SK-N-SH treated with all-trans-retinoic acid at 6 μM for 48 hours (cell line): ENCODE data around the gene CPNE5.

ENCODE experiments used
- ATAC-seq: fragments of 200-7000 bp; cut with Tn5 transposase; 3 replicates; pipeline ENCODE4 v1.9.1; 2020; ENCODE audit warnings: mild to moderate bottlenecking, moderate library complexity
- BACH2 ChIP-seq: fragments of 250-450 bp; sonication (Bioruptor Pico); IDR thresholded peaks from 2 replicates; pipeline ENCODE4 v1.9.0; 2021; ENCODE audit warnings: mild to moderate bottlenecking, borderline replicate concordance
- CSDC2 ChIP-seq: fragments of 250-450 bp; sonication (Bioruptor Pico); IDR thresholded peaks from 2 replicates; pipeline ENCODE4 v1.5.0; 2020; ENCODE audit warnings: mild to moderate bottlenecking, moderate library complexity
- CSRNP3 ChIP-seq: fragments of 250-450 bp; sonication (Bioruptor Pico); IDR thresholded peaks from 2 replicates; pipeline ENCODE4 v1.5.1; 2021; ENCODE audit warnings: mild to moderate bottlenecking, moderate library complexity
- ESRRG ChIP-seq: fragments of 250-450 bp; sonication (Bioruptor Pico); IDR thresholded peaks from 2 replicates; pipeline ENCODE4 v1.6.1; 2021; ENCODE audit warnings: mild to moderate bottlenecking
- GLIS3 ChIP-seq: fragments of 250-450 bp; sonication (Bioruptor Pico); IDR thresholded peaks from 2 replicates; pipeline ENCODE4 v1.5.0; 2020; ENCODE audit warnings: mild to moderate bottlenecking, moderate library complexity
- ISL1 ChIP-seq: fragments of 250-450 bp; sonication (Bioruptor Pico); IDR thresholded peaks from 2 replicates; pipeline ENCODE4 v2.1.2; 2022; ENCODE audit warnings: mild to moderate bottlenecking, moderate library complexity
- OSR1 ChIP-seq: fragments of 250-450 bp; sonication (Bioruptor Pico); IDR thresholded peaks from 2 replicates; pipeline ENCODE4 v1.8.0; 2022; ENCODE audit warnings: moderate library complexity, mild to moderate bottlenecking, inconsistent platforms
- PATZ1 ChIP-seq: fragments of 250-450 bp; sonication (Bioruptor Pico); IDR thresholded peaks from 2 replicates; pipeline ENCODE4 v1.8.0; 2020; ENCODE audit warnings: mild to moderate bottlenecking, moderate library complexity, borderline replicate concordance
- POU6F1 ChIP-seq: fragments of 250-450 bp; sonication (Bioruptor Pico); IDR thresholded peaks from 2 replicates; pipeline ENCODE4 v1.8.0; 2021; ENCODE audit warnings: low read depth, mild to moderate bottlenecking, moderate library complexity, borderline replicate concordance
- PPARA ChIP-seq: fragments of 250-450 bp; sonication (Bioruptor Pico); IDR thresholded peaks from 2 replicates; pipeline ENCODE4 v1.5.0; 2020; ENCODE audit warnings: mild to moderate bottlenecking, borderline replicate concordance
- RARB ChIP-seq: fragments of 250-450 bp; sonication (Bioruptor Pico); IDR thresholded peaks from 2 replicates; pipeline ENCODE4 v1.8.0; 2021; ENCODE audit warnings: mild to moderate bottlenecking, moderate library complexity
- SNAI2 ChIP-seq: fragments of 250-450 bp; sonication (Bioruptor Pico); IDR thresholded peaks from 2 replicates; pipeline ENCODE4 v1.5.0; 2020; ENCODE audit warnings: mild to moderate bottlenecking, moderate library complexity
- TCF4 ChIP-seq: fragments of 250-450 bp; sonication (Bioruptor Pico); IDR thresholded peaks from 2 replicates; pipeline ENCODE4 v1.8.0; 2021; ENCODE audit warnings: mild to moderate bottlenecking, moderate library complexity, borderline replicate concordance
- TOX ChIP-seq: fragments of 250-450 bp; sonication (Bioruptor Pico); IDR thresholded peaks from 2 replicates; pipeline ENCODE4 v1.8.0; 2021; ENCODE audit warnings: mild to moderate bottlenecking, moderate library complexity, borderline replicate concordance
- ZC3H10 ChIP-seq: fragments of 250-450 bp; sonication (Bioruptor Pico); IDR thresholded peaks from 2 replicates; pipeline ENCODE4 v1.5.1; 2021; ENCODE audit warnings: mild to moderate bottlenecking, moderate library complexity
- ZFP3 ChIP-seq: fragments of 250-450 bp; sonication (Bioruptor Pico); IDR thresholded peaks from 2 replicates; pipeline ENCODE4 v1.5.0; 2020; ENCODE audit warnings: mild to moderate bottlenecking, moderate library complexity
- ZFP30 ChIP-seq: fragments of 450-650 bp; formaldehyde crosslinking; IDR thresholded peaks from 2 replicates; pipeline ENCODE4 v1.5.0; 2022; ENCODE audit warnings: mild to moderate bottlenecking, moderate library complexity
- ZNF565 ChIP-seq: fragments of 450-650 bp; formaldehyde crosslinking; conservative IDR thresholded peaks from 2 replicates; pipeline ENCODE4 v1.5.0; 2020; ENCODE audit warnings: low read depth, mild to moderate bottlenecking, moderate library complexity
- ZNF70 ChIP-seq: fragments of 450-650 bp; formaldehyde crosslinking; IDR thresholded peaks from 2 replicates; pipeline ENCODE4 v1.5.0; 2020; ENCODE audit warnings: mild to moderate bottlenecking, moderate library complexity
- ZNF8 ChIP-seq: fragments of 450-650 bp; formaldehyde crosslinking; IDR thresholded peaks from 2 replicates; pipeline ENCODE4 v1.5.0; 2020; ENCODE audit warnings: mild to moderate bottlenecking, moderate library complexity
- TF ChIP-seq, protein P1 (sequence below): fragments of 250-450 bp; sonication (Bioruptor Pico); IDR thresholded peaks from 2 replicates; pipeline ENCODE4 v1.5.0; 2020; ENCODE audit warnings: mild to moderate bottlenecking, moderate library complexity
- TF ChIP-seq, protein P2 (sequence below): fragments of 250-450 bp; sonication (Bioruptor Pico); IDR thresholded peaks from 2 replicates; pipeline ENCODE4 v1.5.1; 2020; ENCODE audit warnings: low read depth, mild to moderate bottlenecking, moderate library complexity

Gene CPNE5

GRCh38 chr6:36807750-36808149 lies 31.5 kb downstream of the CPNE5 start:
- no peak for TF ChIP-seq TCF4 (CRISPR knock-in tag)
- TF ChIP-seq, protein P1, sequence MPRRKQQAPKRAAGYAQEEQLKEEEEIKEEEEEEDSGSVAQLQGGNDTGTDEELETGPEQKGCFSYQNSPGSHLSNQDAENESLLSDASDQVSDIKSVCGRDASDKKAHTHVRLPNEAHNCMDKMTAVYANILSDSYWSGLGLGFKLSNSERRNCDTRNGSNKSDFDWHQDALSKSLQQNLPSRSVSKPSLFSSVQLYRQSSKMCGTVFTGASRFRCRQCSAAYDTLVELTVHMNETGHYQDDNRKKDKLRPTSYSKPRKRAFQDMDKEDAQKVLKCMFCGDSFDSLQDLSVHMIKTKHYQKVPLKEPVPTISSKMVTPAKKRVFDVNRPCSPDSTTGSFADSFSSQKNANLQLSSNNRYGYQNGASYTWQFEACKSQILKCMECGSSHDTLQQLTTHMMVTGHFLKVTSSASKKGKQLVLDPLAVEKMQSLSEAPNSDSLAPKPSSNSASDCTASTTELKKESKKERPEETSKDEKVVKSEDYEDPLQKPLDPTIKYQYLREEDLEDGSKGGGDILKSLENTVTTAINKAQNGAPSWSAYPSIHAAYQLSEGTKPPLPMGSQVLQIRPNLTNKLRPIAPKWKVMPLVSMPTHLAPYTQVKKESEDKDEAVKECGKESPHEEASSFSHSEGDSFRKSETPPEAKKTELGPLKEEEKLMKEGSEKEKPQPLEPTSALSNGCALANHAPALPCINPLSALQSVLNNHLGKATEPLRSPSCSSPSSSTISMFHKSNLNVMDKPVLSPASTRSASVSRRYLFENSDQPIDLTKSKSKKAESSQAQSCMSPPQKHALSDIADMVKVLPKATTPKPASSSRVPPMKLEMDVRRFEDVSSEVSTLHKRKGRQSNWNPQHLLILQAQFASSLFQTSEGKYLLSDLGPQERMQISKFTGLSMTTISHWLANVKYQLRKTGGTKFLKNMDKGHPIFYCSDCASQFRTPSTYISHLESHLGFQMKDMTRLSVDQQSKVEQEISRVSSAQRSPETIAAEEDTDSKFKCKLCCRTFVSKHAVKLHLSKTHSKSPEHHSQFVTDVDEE (CRISPR knock-in tag) = no peak

DNA sequence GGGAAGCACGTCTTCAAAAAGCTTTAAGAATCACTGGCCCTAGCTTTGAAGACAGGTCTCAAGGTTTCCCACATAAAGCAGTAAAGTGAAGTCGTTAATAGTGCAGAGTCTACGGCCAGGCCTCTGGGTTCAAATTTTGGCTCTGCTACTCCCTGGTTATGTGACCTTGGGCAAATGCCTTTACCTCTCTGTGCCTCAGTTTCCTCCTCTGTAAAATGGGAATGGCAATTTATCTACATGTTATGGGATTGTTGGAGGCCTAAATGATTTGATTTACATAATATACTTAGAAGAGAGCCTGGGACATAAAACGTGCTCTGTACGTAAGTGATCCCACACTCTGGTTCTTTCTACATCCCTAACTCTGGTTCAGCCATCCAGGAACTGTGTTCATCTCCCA lies 32.1 kb downstream of the CPNE5 start:
- TF ChIP-seq RARB (CRISPR knock-in tag) (no peak), CSRNP3 (CRISPR knock-in tag) (no peak), ZNF70 (CRISPR knock-in tag) (no peak), ZFP3 (CRISPR knock-in tag) (no peak), BACH2 (no peak), ESRRG (CRISPR knock-in tag) (no peak), GLIS3 (CRISPR knock-in tag) (no peak), PATZ1 (no peak), ZNF565 (CRISPR knock-in tag) (no peak), OSR1 (CRISPR knock-in tag) (no peak), ZFP30 (CRISPR knock-in tag) (no peak), ZNF8 (CRISPR knock-in tag) (no peak), TOX (no peak), ISL1 (CRISPR knock-in tag) (no peak), SNAI2 (CRISPR knock-in tag) (no peak), PPARA (CRISPR knock-in tag) (no peak)
- TF ChIP-seq, protein P1 (CRISPR knock-in tag) = no peak
- TF ChIP-seq, protein P2, sequence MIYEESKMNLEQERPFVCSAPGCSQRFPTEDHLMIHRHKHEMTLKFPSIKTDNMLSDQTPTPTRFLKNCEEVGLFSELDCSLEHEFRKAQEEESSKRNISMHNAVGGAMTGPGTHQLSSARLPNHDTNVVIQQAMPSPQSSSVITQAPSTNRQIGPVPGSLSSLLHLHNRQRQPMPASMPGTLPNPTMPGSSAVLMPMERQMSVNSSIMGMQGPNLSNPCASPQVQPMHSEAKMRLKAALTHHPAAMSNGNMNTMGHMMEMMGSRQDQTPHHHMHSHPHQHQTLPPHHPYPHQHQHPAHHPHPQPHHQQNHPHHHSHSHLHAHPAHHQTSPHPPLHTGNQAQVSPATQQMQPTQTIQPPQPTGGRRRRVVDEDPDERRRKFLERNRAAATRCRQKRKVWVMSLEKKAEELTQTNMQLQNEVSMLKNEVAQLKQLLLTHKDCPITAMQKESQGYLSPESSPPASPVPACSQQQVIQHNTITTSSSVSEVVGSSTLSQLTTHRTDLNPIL (CRISPR knock-in tag) = no peak
- no peak for ATAC-seq

More at GRCh38 chr6:36807750-36808149, 31.5 kb downstream of the CPNE5 start:
- ATAC-seq = no peak

DNA sequence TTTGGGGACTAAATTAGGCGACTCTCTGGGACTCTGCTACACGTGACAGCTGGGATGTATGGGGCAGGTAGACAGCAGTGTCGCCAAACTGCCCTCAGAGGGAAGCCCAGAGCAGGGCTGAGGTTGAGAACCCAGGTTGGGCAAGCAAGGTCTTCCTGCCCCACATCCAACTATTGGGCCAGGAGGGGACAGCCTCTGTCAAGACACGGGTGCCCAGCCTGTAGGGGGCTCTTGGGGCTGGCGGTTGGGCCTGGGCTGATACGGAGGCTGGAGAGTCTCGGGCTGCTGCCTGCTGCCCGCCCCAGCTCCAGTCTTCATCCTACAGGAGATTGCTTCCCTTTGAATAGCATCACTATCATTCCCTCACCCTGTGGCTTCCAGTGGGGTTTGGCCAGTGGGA lies 33.3 kb downstream of the CPNE5 start:
- TF ChIP-seq RARB (CRISPR knock-in tag) (no peak), ZC3H10 (no peak), ZFP3 (CRISPR knock-in tag) (no peak), ZNF70 (CRISPR knock-in tag) (no peak), ZNF8 (CRISPR knock-in tag) (no peak), CSDC2 (CRISPR knock-in tag) (no peak), ISL1 (CRISPR knock-in tag) (no peak), OSR1 (CRISPR knock-in tag) (no peak), POU6F1 (CRISPR knock-in tag) (no peak), ZFP30 (CRISPR knock-in tag) (no peak), ESRRG (CRISPR knock-in tag) (no peak), SNAI2 (CRISPR knock-in tag) (no peak)
- TF ChIP-seq, protein P1 (CRISPR knock-in tag) = no peak
- no peak; the same call in 2 of the 3 replicates for ATAC-seq
